ENCODE measurements around the gene PLD6. TPM values are rescaled to one million over a fixed set of nuclear protein-coding genes. Genes with fewer than 3 reads are reported as not detected.
A peak's percentile ranks its signal among the peaks of the same experiment; 100 is the strongest.
"Not testable (repeated sequence)": the region's sequence is repeated elsewhere in the genome, so short reads cannot be mapped to it uniquely, and the experiment has no call there.

Gene PLD6
- total RNA-seq, result 6.4 TPM

GRCh38 chr17:17206124-17206912 is at the start of gene PLD6:
Gene PLD6 (minus strand): TSS chr17:17206333. CDS start chr17:17206286, 47 bp downstream.
- peak; percentile 76 for DNase-seq (ENCODE audit: low spot score)

- not testable (repeated sequence) for DNase-seq (ENCODE audit: low spot score)
Observed at GRCh38 chr17:17255689-17256088, 49.6 kb upstream of the PLD6 start.

GRCh38 chr17:17254036-17254435 is 47.9 kb upstream of the PLD6 start:
- DNase-seq (ENCODE audit: low spot score), result no peak

- no peak for DNase-seq (ENCODE audit: low spot score)
Observed at GRCh38 chr17:17253406-17253805, 47.3 kb upstream of the PLD6 start.

- no peak for DNase-seq (ENCODE audit: low spot score)
Observed at GRCh38 chr17:17252149-17252661, 46.1 kb upstream of the PLD6 start.

GRCh38 chr17:17246879-17247278 is 40.7 kb upstream of the PLD6 start:
- DNase-seq (ENCODE audit: low spot score), result no peak

- no peak for DNase-seq (ENCODE audit: low spot score)
Observed at GRCh38 chr17:17243163-17243562, 37.0 kb upstream of the PLD6 start.

- no peak for DNase-seq (ENCODE audit: low spot score)
Observed at GRCh38 chr17:17242246-17242645, 36.1 kb upstream of the PLD6 start.

- DNase-seq (ENCODE audit: low spot score), result no peak
Observed at GRCh38 chr17:17241656-17242055, 35.5 kb upstream of the PLD6 start.

GRCh38 chr17:17239832-17240231 is 33.7 kb upstream of the PLD6 start:
- DNase-seq (ENCODE audit: low spot score), result no peak

- peak; percentile 92 for DNase-seq (ENCODE audit: low spot score)
Observed at GRCh38 chr17:17237026-17237799, 31.1 kb upstream of the PLD6 start, which contains the start of gene FLCN. Gene FLCN (minus strand): TSS chr17:17237168. CDS start chr17:17228137, 9,031 bp downstream.

GRCh38 chr17:17236295-17237025 is 30.3 kb upstream of the PLD6 start:
- peak; percentile 14 for DNase-seq (ENCODE audit: low spot score)

- no peak for DNase-seq (ENCODE audit: low spot score)
Observed at GRCh38 chr17:17235212-17236174, 29.4 kb upstream of the PLD6 start.

- no peak for DNase-seq (ENCODE audit: low spot score)
Observed at GRCh38 chr17:17232303-17232621, 26.1 kb upstream of the PLD6 start.

- no peak for DNase-seq (ENCODE audit: low spot score)
Observed at GRCh38 chr17:17231621-17232302, 25.6 kb upstream of the PLD6 start.

GRCh38 chr17:17229416-17230384 is 23.6 kb upstream of the PLD6 start:
- DNase-seq (ENCODE audit: low spot score), result no peak

- no peak for DNase-seq (ENCODE audit: low spot score)
Observed at GRCh38 chr17:17228521-17229279, 22.6 kb upstream of the PLD6 start.
